DOHH2 (cell line): Measurements from ENCODE around the gene MYB.

Experiments used
- H3F3A ChIP-seq: fragments of 200-600 bp; sonication (generic), shearing (Covaris generic); 2 replicates; pipeline ENCODE4 v1.6.0; 2016; ENCODE audit warnings: antibody characterized with exemption, mild to moderate bottlenecking; ENCODE audit not compliant: control insufficient read depth, insufficient read depth
- H3K27ac ChIP-seq: fragments of 200-600 bp; sonication (generic); 2 replicates; pipeline ENCODE4 v1.5.1; 2014; ENCODE audit warnings: low read depth, mild to moderate bottlenecking, low read length, moderate library complexity
- H3K27me3 ChIP-seq: fragments of 200-600 bp; sonication (generic); 2 replicates; pipeline ENCODE4 v1.6.1; 2014; ENCODE audit warnings: mild to moderate bottlenecking, low read length, mixed read lengths; ENCODE audit not compliant: control insufficient read depth
- H3K36me3 ChIP-seq: fragments of 200-600 bp; sonication (generic); 2 replicates; pipeline ENCODE4 v1.6.1; 2014; ENCODE audit warnings: mild to moderate bottlenecking, low read length, moderate library complexity, mixed read lengths; ENCODE audit not compliant: control insufficient read depth
- H3K4me1 ChIP-seq: fragments of 200-600 bp; sonication (generic); 2 replicates; pipeline ENCODE4 v1.6.1; 2014; ENCODE audit warnings: mild to moderate bottlenecking, low read length, mixed read lengths; ENCODE audit not compliant: control insufficient read depth
- H3K4me2 ChIP-seq: fragments of 200-600 bp; sonication (generic); 2 replicates; pipeline ENCODE4 v1.6.0; 2014; ENCODE audit warnings: mild to moderate bottlenecking, low read length, moderate library complexity
- H3K4me3 ChIP-seq: fragments of 200-600 bp; sonication (generic); 2 replicates; pipeline ENCODE4 v1.5.1; 2014; ENCODE audit warnings: mild to moderate bottlenecking, low read length, mixed read lengths
- H3K79me2 ChIP-seq: fragments of 200-600 bp; sonication (generic); 2 replicates; pipeline ENCODE4 v1.6.1; 2014; ENCODE audit warnings: mild to moderate bottlenecking, low read length, mixed read lengths; ENCODE audit not compliant: control insufficient read depth
- H3K9me2 ChIP-seq: fragments of 200-600 bp; sonication (generic); replicated peaks from 2 replicates; pipeline ENCODE4 v1.6.1; 2014; ENCODE audit warnings: mild to moderate bottlenecking, low read length, mixed read lengths; ENCODE audit not compliant: control insufficient read depth
- H3K9me3 ChIP-seq: fragments of 200-600 bp; sonication (generic); 2 replicates; pipeline ENCODE4 v1.6.1; 2014; ENCODE audit warnings: antibody characterized with exemption, low read length, mixed read lengths; ENCODE audit not compliant: control insufficient read depth, insufficient read depth
- H4K20me1 ChIP-seq: fragments of 200-600 bp; sonication (generic); 2 replicates; pipeline ENCODE4 v1.6.0; 2014; ENCODE audit warnings: low read depth, mild to moderate bottlenecking, antibody characterized with exemption, low read length, moderate library complexity; ENCODE audit not compliant: control insufficient read depth, insufficient read depth
- CTCF ChIP-seq: fragments of 200-600 bp; sonication (generic); IDR thresholded peaks from one replicate; pipeline ENCODE4 v1.5.1; 2014; ENCODE audit warnings: antibody characterized with exemption, mild to moderate bottlenecking, low read depth, low read length; ENCODE audit not compliant: poor library complexity, severe bottlenecking
- EZH2phosphoT487 ChIP-seq: fragments of 200-600 bp; sonication (generic); IDR thresholded peaks from 2 replicates; pipeline ENCODE4 v1.6.1; 2017; ENCODE audit warnings: borderline replicate concordance, mild to moderate bottlenecking, antibody characterized with exemption, low read length, moderate library complexity, mixed read lengths

MYB gene

GRCh38 chr6:135261872-135262725 lies 81.0 kb downstream of the MYB start:
- H3K4me2 ChIP-seq: no peak overlapping the region
- H3K9me3 ChIP-seq: no peaks in the 10 kb centered on the region

GRCh38 chr6:135265278-135265677 lies 84.2 kb downstream of the MYB start:
- peak overlapping the region; percentile 39 for H3K4me2 ChIP-seq
- H3K9me2 ChIP-seq: no peaks in the 10 kb centered on the region
- H4K20me1 ChIP-seq: no peaks in the 10 kb centered on the region
- H3K9me3 ChIP-seq: no peaks in the 10 kb centered on the region
- no peaks in the 10 kb centered on the region for H3K36me3 ChIP-seq
- H3K27me3 ChIP-seq: no peaks in the 10 kb centered on the region
- H3F3A ChIP-seq: no peaks in the 10 kb centered on the region
- no peaks in the 10 kb centered on the region for H3K79me2 ChIP-seq
- no peak overlapping the region for H3K4me3 ChIP-seq
- TF ChIP-seq EZH2phosphoT487 (no peak), CTCF (peak; percentile 23)
- peak overlapping the region; percentile 31; the same call in 1 of the 2 replicates for H3K27ac ChIP-seq
- peaks cover 37% of the 10 kb centered on the region for H3K4me1 ChIP-seq

More at GRCh38 chr6:135261872-135262725, 81.0 kb downstream of the MYB start:
- H3K27me3 ChIP-seq: no peaks in the 10 kb centered on the region
- no peaks in the 10 kb centered on the region for H3K36me3 ChIP-seq
- H3K27ac ChIP-seq: no peak overlapping the region
- no peak overlapping the region for H3K4me3 ChIP-seq
- TF ChIP-seq EZH2phosphoT487: no peak
- H3K9me2 ChIP-seq: no peaks in the 10 kb centered on the region
- H3K79me2 ChIP-seq: no peaks in the 10 kb centered on the region
- H3K4me1 ChIP-seq: peaks cover 26% of the 10 kb centered on the region
- no peaks in the 10 kb centered on the region for H3F3A ChIP-seq
- H4K20me1 ChIP-seq: no peaks in the 10 kb centered on the region

GRCh38 chr6:135266675-135267074 lies 85.6 kb downstream of the MYB start:
- Histone ChIP-seq H3K4me1 (peaks cover 47% of the 10 kb centered on the region), H3K9me3 (no peaks in the 10 kb centered on the region), H3K4me3 (no peak overlapping the region), H3K27ac (no peak overlapping the region), H3K27me3 (no peaks in the 10 kb centered on the region), H4K20me1 (no peaks in the 10 kb centered on the region), H3K4me2 (peak overlapping the region; percentile 17), H3F3A (no peaks in the 10 kb centered on the region), H3K36me3 (no peaks in the 10 kb centered on the region), H3K9me2 (no peaks in the 10 kb centered on the region), H3K79me2 (no peaks in the 10 kb centered on the region)
- TF ChIP-seq CTCF (no peak), EZH2phosphoT487 (no peak)

- no peaks in the 10 kb centered on the region for H3F3A ChIP-seq
- no peaks in the 10 kb centered on the region for H3K79me2 ChIP-seq
- no peak for TF ChIP-seq CTCF
- no peak for TF ChIP-seq EZH2phosphoT487
- peak overlapping the region; percentile 17 for H3K4me2 ChIP-seq
- peaks cover 47% of the 10 kb centered on the region for H3K4me1 ChIP-seq
- no peak overlapping the region for H3K27ac ChIP-seq
- H4K20me1 ChIP-seq: no peaks in the 10 kb centered on the region
- H3K9me3 ChIP-seq: no peaks in the 10 kb centered on the region
- no peaks in the 10 kb centered on the region for H3K9me2 ChIP-seq
- no peaks in the 10 kb centered on the region for H3K27me3 ChIP-seq
- H3K4me3 ChIP-seq: no peak overlapping the region
- no peaks in the 10 kb centered on the region for H3K36me3 ChIP-seq
These were observed 86.0 kb downstream of the MYB start for GRCh38 chr6:135267085-135267484.
